HFF-Myc (cell line): ENCODE measurements around the gene EEF2.
"Not testable (repeated sequence)": the region's sequence is repeated elsewhere in the genome, so short reads cannot be mapped to it uniquely, and the experiment has no call there.

Source experiments
- DNase-seq: peaks from one replicate; pipeline ENCODE4 v3.0.0-alpha.2; 2011; ENCODE audit warnings: low read depth; ENCODE audit errors: extremely low read depth
- H3K4me3 ChIP-seq: replicated peaks from 2 replicates; pipeline ENCODE4 v1.5.1; 2011; ENCODE audit warnings: low read depth, mild to moderate bottlenecking, control low read depth, low read length
- CTCF ChIP-seq: IDR thresholded peaks from 2 replicates; pipeline ENCODE4 v1.5.1; 2012; ENCODE audit warnings: mild to moderate bottlenecking, low read depth, low read length, control low read depth; ENCODE audit errors: missing control alignments

The EEF2 gene

GRCh38 chr19:3944018-3944721 is 41.1 kb downstream of the EEF2 start:
- H3K4me3 ChIP-seq = no peak overlapping the region
- no peak for DNase-seq
- no peak for TF ChIP-seq CTCF

- no peak for TF ChIP-seq CTCF
- no peak overlapping the region for H3K4me3 ChIP-seq
- no peak for DNase-seq
Observed at GRCh38 chr19:3942790-3943409, 42.4 kb downstream of the EEF2 start.

GRCh38 chr19:3938300-3938950 is 46.8 kb downstream of the EEF2 start:
- DNase-seq, H3K4me3 ChIP-seq: not testable (repeated sequence)

GRCh38 chr19:3936506-3937442 is 48.5 kb downstream of the EEF2 start:
- no peak for DNase-seq
- no peak for TF ChIP-seq CTCF
- H3K4me3 ChIP-seq = no peak overlapping the region

GRCh38 chr19:3932931-3933810 is 52.1 kb downstream of the EEF2 start, which contains the start of gene NMRK2:
Gene NMRK2 (plus strand): TSS chr19:3933069. CDS start chr19:3933672, 603 bp downstream.
- no peak for TF ChIP-seq CTCF
- no peak for DNase-seq
- no peak within 1 kb of the TSS for H3K4me3 ChIP-seq

- no peak for TF ChIP-seq CTCF
- no peak overlapping the region for H3K4me3 ChIP-seq
- DNase-seq = no peak
Observed at GRCh38 chr19:3931041-3931440, 54.2 kb downstream of the EEF2 start.
